Brain pericyte (primary cell): ENCODE data around the gene ADAM30.

ENCODE experiments used
- DNase-seq: peaks from one replicate; pipeline ENCODE4 v3.0.0-alpha.2; 2012; ENCODE audit warnings: low read depth, low spot score

Gene ADAM30

GRCh38 chr1:119909890-119910596 lies 13.7 kb upstream of the ADAM30 start:
- no peak for DNase-seq

- DNase-seq, result no peak
Measured at GRCh38 chr1:119908661-119909060, 12.3 kb upstream of the ADAM30 start.

GRCh38 chr1:119906927-119907652 lies 10.8 kb upstream of the ADAM30 start:
- DNase-seq, result no peak

- DNase-seq, result no peak
Measured at GRCh38 chr1:119903443-119903835, 7.1 kb upstream of the ADAM30 start.

GRCh38 chr1:119902775-119903442 lies 6.6 kb upstream of the ADAM30 start:
- no peak for DNase-seq

- DNase-seq, result no peak
Measured at GRCh38 chr1:119898981-119899720, 2.8 kb upstream of the ADAM30 start.

- no peak for DNase-seq
Measured at GRCh38 chr1:119898530-119898929, 2.2 kb upstream of the ADAM30 start.

- DNase-seq, result no peak
Measured at GRCh38 chr1:119895102-119895501, 1.2 kb downstream of the ADAM30 start.

GRCh38 chr1:119893827-119894700 lies 2.3 kb downstream of the ADAM30 start:
- no peak for DNase-seq

- no peak for DNase-seq
Measured at GRCh38 chr1:119893238-119893791, 3.0 kb downstream of the ADAM30 start.

- DNase-seq, result no peak
Measured at GRCh38 chr1:119891386-119891785, 4.9 kb downstream of the ADAM30 start.

GRCh38 chr1:119888476-119888875 lies 7.8 kb downstream of the ADAM30 start:
- DNase-seq, result no peak

- no peak for DNase-seq
Measured at GRCh38 chr1:119887427-119887826, 8.9 kb downstream of the ADAM30 start.

- no peak for DNase-seq
Measured at GRCh38 chr1:119885903-119886783, 10.2 kb downstream of the ADAM30 start.

GRCh38 chr1:119884711-119885110 lies 11.6 kb downstream of the ADAM30 start:
- DNase-seq, result no peak

- DNase-seq, result no peak
Measured at GRCh38 chr1:119883826-119884225, 12.5 kb downstream of the ADAM30 start.

- no peak for DNase-seq
Measured at GRCh38 chr1:119882132-119883049, 13.9 kb downstream of the ADAM30 start.
